Choroid plexus epithelial cell (primary cell): Measurements from ENCODE around the gene DGUOK.
"Not testable (repeated sequence)": the region's sequence is repeated elsewhere in the genome, so short reads cannot be mapped to it uniquely, and the experiment has no call there.

Source experiments
- DNase-seq: peaks from one replicate; pipeline ENCODE4 v3.0.0-alpha.2; 2010; ENCODE audit warnings: low read depth
- H3K4me3 ChIP-seq: 2 replicates; pipeline ENCODE4 v1.5.1; 2011; ENCODE audit warnings: low read depth, mild to moderate bottlenecking, control low read depth, low read length, moderate library complexity
- CTCF ChIP-seq: conservative IDR thresholded peaks from 2 replicates; pipeline ENCODE4 v1.5.1; 2011; ENCODE audit warnings: low read depth, mild to moderate bottlenecking, control low read depth, inconsistent platforms, low read length, moderate library complexity

The DGUOK gene

DNA sequence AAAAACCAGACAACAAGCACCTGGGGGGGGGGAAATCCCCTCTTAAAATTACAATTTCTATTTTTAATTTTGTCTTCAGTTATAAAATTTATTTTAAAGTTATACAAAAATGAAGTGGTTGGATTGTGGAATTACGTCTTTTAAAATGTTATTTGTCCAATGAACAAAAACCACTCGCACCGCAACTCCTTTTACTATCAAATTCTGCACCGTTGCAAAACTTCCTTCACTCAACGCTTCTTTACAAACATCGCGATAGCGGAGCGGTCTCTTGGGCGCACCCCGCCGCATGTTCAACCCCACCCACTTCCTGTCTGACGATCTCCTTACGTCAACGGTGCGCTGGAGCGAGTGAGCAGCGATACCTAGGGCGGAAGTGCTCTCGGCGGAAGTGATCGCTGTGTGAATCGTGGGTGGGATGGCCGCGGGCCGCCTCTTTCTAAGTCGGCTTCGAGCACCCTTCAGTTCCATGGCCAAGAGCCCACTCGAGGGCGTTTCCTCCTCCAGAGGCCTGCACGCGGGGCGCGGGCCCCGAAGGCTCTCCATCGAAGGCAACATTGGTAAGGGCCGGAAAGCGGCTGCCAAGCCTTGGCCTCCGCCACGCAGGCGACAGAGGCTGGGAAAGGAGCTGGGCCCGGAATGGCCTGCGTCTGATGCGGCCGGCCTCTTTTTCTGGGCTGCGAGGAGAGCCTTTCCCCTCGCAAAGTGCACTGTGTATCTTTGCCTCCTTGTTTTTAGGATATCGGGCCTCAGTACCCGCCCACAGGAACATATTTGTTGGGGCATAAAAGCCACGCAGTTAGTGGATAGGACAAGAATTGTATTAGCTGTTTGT lies at the start of gene DGUOK:
Gene DGUOK (plus strand): TSS at position 388 of the 835 bp plus-strand sequence. CDS start 31 bp downstream, at position 419.
- no peak for TF ChIP-seq CTCF
- peak; percentile 100 for DNase-seq
- peak within 1 kb of the TSS; percentile 92 for H3K4me3 ChIP-seq

DNA sequence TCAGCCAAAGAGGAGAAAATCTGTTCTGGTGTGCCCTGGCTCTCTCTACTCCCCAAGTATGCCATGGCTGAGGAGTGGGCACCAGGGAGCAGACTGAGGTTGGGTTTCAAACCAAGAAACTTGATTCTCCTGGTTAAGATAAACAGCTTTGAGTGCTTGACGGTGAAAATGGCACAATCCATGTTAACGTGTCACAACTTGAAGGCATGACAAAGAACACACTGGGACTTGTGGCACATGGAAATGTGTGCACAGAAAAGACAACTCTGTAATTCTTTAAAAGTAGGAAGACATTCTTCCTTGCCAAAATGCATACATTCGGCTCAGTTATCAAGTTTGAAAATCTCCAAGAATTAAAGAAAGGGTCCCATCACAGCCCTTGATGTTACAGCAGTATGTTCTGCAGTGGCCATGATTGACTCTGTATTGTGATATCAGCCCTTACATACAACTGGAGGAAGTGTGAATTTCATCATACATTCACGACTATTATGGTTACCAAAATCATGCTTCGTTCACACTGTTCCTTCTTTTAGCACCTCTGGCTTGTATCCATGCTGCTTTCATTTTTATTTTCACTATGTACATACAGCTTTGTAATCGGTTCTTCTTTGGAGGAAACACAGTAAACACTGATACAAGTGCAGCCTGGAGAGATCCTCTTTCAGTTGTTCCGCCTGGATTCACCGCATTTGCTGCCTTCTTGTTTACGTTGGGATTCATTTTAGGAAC lies 49.4 kb upstream of the DGUOK start:
- no peak overlapping the region for H3K4me3 ChIP-seq
- TF ChIP-seq CTCF: no peak
- no peak for DNase-seq

DNA sequence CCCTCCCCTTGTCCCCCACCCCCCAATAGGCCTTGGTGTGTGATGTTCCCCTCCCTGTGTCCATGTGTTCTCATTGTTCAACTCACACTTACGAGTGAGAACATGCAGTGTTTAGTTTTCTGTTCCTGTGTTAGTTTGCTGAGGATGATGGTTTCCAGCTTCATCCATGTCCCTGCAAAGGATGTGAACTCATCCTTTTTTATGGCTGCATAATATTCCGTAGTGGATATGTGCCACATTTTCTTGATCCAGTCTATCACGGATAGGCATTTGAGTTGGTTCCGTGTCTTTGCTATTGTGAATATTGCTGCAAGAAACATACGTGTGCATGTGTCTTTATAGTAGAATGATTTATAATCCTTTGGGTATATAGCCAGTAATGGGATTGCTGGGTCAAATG lies 48.7 kb upstream of the DGUOK start:
- not testable (repeated sequence) for H3K4me3 ChIP-seq, DNase-seq

DNA sequence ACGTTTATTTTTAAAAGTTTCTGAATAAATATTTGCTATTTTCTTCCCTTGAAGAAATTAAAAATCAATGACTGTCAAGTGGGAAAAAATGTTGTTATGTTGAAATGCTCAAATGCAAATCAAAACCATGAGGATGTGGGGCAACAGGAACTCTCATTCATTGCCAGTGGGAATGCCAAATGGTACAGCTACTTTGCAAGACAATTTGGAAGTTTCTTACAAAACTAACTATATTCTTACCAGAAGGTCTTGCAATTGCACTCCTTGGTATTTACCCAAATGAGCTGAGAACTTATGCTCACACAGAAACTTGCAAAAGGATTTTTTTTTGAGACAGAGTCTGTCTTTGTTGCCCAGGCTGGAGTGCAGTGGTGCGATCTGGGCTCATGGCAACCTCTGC lies 41.3 kb upstream of the DGUOK start:
- TF ChIP-seq CTCF: no peak
- H3K4me3 ChIP-seq: no peak overlapping the region
- DNase-seq: no peak

DNA sequence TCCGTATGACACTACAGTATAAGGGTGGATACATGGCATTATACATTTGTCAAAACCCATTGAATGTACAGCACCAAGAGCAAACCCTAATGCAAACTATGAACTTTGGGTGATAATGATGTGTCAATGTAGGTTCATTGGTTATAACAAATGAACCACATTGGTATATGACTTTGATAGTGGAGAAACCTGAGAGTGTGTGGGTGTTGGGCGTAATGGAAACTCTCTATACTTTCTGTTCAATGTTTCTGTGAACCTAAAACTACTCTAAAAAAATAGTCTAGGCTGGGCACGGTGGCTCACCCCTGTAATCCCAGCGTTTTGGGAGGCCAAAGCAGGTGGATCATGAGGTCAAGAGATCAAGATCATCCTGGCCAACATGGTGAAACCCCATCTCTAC lies 40.3 kb upstream of the DGUOK start:
- no peak for TF ChIP-seq CTCF
- no peak for DNase-seq

GRCh38 chr2:73887596-73888353 lies 38.9 kb upstream of the DGUOK start:
- DNase-seq: peak; percentile 46
- not testable (repeated sequence) for H3K4me3 ChIP-seq

More for the DNA sequence above, 40.3 kb upstream of the DGUOK start:
- no peak overlapping the region for H3K4me3 ChIP-seq

DNA sequence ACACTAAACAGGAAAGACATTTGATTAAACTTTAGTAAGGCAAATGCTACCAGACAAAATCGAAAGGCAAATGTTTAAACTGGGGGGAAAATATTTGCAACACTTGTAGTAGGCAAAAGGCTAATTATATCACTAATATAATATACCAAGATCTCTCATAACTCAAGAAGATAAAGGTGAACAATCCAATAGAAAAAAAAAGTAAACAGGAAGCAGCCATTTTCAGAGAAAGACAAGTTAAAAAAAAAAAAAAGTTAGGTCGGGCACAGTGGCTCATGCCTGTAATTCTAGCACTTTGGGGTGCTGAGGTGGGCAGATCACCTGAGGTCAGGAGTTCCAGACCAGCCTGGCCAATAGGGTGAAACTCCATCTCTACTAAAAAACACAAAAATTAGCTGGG lies 38.3 kb upstream of the DGUOK start:
- H3K4me3 ChIP-seq: no peak overlapping the region
- TF ChIP-seq CTCF: no peak

More for the DNA sequence above, 38.3 kb upstream of the DGUOK start:
- DNase-seq: no peak
